ENCODE data around the gene TTC5.
A peak's percentile ranks its signal among the peaks of the same experiment; 100 is the strongest.
"Not testable (repeated sequence)": the region's sequence is repeated elsewhere in the genome, so short reads cannot be mapped to it uniquely, and the experiment has no call there.

Gene TTC5

GRCh38 chr14:20302042-20302755 lies 3.6 kb downstream of the TTC5 start:
- no peak for DNase-seq

GRCh38 chr14:20295067-20295466 lies 10.7 kb downstream of the TTC5 start:
- DNase-seq: no peak

- DNase-seq: no peak
Measured at GRCh38 chr14:20294636-20295035, 11.1 kb downstream of the TTC5 start.

- DNase-seq: not testable (repeated sequence)
Measured at GRCh38 chr14:20281998-20282397, 23.8 kb downstream of the TTC5 start.

- not testable (repeated sequence) for DNase-seq
Measured at GRCh38 chr14:20280265-20280664, 25.5 kb downstream of the TTC5 start.

- no peak for DNase-seq
Measured at GRCh38 chr14:20278414-20278813, 27.3 kb downstream of the TTC5 start.

GRCh38 chr14:20277409-20277808 lies 28.3 kb downstream of the TTC5 start:
- no peak for DNase-seq

- no peak for DNase-seq
Measured at GRCh38 chr14:20274062-20274461, 31.7 kb downstream of the TTC5 start.

GRCh38 chr14:20264361-20264760 lies 41.4 kb downstream of the TTC5 start:
- DNase-seq: not testable (repeated sequence)

- DNase-seq: peak; percentile 75
Measured at GRCh38 chr14:20262642-20263128, 43.1 kb downstream of the TTC5 start.

- peak; percentile 24 for DNase-seq
Measured at GRCh38 chr14:20247646-20248246, 58.0 kb downstream of the TTC5 start.
